Left lobe of liver (tissue), 2 donors: ENCODE data around the gene CRY1. TPM values are rescaled to one million over a fixed set of nuclear protein-coding genes. Genes with fewer than 3 reads are reported as not detected.
"Not testable (repeated sequence)": the region's sequence is repeated elsewhere in the genome, so short reads cannot be mapped to it uniquely, and the experiment has no call there.

Experiments used
- ATAC-seq: fragments of 200-7000 bp; cut with Tn5 transposase; one replicate; pipeline ENCODE4 v1.9.1; 2020; ENCODE audit warnings: mild to moderate bottlenecking, moderate library complexity
- DNase-seq: peaks from one replicate; pipeline ENCODE4 v3.0.0-alpha.2; 2020; ENCODE audit warnings: low spot score
- total RNA-seq: library from RNA; stranded (reverse); gene quantifications from one replicate; pipeline ENCODE4 v1.2.1, GENCODE V29; 2021
- donor health status: DM: no; HTN: no; CAD: no; lungs with moderate emphysema.
- donor health status: DM: no; HTN: yes; CAD: no.

CRY1 gene
- total RNA-seq, 1 donor from 2014 or later = 10.8 TPM

DNA sequence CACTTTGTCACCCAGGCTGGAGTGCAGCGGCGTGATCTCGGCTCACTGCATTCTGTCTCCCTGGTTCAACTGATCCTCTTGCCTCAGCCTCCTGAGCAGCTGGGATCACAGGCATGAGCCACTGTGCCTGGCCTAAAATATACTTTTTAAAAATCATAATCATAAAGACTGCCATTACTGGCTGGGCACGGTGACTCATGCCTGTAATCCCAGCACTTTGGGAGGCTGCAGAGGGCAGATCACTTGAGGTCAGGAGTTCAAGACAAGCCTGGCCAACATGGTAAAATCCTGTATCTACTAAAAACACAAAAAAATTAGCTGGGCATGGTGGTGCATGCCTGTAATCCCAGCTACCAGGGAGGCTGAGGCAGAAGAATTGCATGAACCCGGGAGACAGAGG, 20.1 kb downstream of the CRY1 start:
- not testable (repeated sequence) for DNase-seq, ATAC-seq

- no peak for ATAC-seq
- no peak for DNase-seq
Observed at GRCh38 chr12:107066691-107067090, 26.7 kb downstream of the CRY1 start.

GRCh38 chr12:107064687-107065086, 28.7 kb downstream of the CRY1 start:
- ATAC-seq = no peak
- no peak for DNase-seq

DNA sequence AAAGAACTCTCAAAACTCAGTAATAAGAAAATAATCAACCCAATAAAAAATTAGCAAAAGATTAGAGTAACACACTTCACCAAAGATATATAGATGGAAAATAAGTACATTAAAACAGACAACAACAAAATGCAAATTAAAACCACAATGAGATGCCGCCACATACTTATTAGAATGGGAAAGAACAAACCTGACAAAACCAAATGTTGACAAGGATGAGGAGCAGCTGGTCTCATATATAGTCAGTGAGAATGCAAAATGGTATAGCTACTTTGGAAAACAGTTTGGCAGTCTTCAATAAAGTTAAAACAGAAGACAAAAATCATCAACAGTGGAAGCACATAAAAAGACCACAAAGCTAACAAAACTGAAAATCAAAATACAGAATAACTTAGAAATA, 29.1 kb downstream of the CRY1 start:
- DNase-seq = no peak
- ATAC-seq = no peak

- DNase-seq (no peak), ATAC-seq (no peak)
Observed at GRCh38 chr12:107058190-107058589, 35.2 kb downstream of the CRY1 start.

GRCh38 chr12:107057071-107057834, 36.1 kb downstream of the CRY1 start:
- ATAC-seq (no peak), DNase-seq (no peak)

- no peak for ATAC-seq
Observed at GRCh38 chr12:107053709-107054108, 39.6 kb downstream of the CRY1 start.

GRCh38 chr12:107045186-107045585, 48.2 kb downstream of the CRY1 start:
- no peak for ATAC-seq
- DNase-seq = no peak

More at GRCh38 chr12:107053709-107054108, 39.6 kb downstream of the CRY1 start:
- no peak for DNase-seq

DNA sequence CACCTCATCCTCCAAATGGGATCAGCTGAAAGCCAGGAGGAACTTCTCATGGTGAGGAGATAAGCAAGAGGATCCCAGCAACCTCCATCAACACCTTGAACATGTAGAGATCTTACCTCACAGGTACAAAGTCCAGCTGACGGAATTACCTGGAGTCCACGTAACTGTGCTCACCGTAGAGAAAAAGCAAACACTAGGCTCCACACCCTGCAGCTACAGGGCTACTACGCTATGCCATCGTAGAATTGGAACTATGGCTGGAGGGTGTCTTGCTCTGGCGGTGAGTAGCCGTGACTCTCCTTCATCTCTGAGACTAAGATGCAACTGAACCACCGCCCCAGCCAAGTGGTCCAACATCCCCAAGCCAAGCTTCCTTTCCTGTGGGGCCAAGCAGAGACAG, 50.5 kb downstream of the CRY1 start:
- DNase-seq (no peak), ATAC-seq (peak; percentile 67)

DNA sequence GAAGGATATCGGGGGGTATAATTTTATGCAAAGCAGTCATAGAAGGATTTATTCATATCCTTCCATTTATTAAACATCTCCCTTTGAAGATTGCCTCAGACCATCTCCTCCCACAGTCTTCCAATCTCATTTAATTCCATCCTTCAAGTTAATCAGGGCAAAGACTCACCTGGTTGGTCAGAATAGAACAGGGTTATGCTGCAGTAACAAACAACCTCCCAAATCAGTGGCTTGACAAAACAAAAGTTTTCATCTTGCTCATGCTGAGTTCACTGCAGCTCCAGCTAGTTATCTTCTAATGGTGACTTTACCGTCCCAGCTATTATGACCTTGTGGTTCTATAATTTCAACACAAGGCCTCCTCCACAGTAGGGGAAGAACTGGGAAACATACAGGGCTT, 57.6 kb downstream of the CRY1 start:
- ATAC-seq (no peak), DNase-seq (no peak)

DNA sequence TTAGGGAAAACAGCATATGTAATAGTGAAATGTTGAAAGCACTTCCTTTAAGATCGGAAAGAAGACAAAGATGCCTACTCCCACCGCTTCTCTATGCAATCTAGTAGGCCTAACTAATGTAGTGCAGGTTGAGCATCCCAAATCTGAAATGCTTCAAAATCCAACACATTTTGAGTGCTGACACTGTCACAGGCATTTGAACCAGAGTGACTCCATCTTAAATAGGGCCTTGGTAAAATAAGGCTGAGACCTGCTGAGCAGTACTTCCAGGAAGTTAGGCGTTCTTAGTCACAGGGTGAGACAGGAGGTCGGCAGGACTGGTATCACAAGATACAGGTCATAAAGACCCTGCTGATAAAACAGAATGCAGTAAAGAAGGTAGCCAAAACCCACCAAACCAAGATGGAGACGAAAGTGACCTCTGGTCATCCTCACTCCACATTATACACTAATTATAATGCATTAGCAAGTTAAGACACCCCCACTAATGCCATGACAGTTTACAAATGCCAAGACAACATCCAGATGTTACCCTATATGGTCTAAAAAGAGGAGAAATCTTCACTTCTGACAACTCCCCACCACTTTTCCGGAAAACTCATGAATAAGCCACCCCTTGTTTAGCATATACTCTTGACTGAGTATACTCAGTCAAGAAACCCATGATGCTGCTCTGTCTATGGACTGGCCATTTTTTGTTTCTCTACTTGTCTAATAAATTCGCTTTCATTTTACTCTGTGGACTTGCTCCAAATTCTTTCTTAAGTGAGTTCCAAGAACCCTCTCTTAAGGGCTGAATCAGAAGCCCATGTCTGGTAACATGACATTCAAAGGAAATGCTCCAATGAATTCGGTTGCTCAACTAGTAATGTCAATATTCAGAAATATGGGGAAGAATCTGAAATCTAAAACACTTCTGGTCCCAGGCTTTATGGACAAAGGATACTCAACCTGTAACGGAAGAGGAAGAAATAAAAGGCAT, 59.3 kb downstream of the CRY1 start:
- no peak for ATAC-seq
- no peak for DNase-seq

DNA sequence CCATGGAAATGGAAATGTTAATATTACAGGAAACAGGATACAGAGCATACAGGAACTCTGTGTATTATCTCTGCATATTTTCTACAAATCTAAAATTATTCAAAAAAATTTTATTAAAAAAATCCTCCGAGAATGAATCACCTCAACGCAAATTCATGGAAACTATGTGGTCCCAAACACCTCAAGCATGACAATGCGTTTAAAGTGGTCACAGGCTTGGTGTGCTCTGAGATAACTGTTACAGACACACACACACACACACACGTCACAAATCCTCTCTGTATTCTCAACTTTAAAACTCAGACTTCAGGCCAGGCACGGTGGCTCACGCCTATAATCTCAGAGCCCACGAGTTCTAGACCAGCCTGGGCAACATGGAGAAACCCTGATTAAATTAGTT, 61.1 kb downstream of the CRY1 start:
- no peak for DNase-seq
- ATAC-seq = no peak

DNA sequence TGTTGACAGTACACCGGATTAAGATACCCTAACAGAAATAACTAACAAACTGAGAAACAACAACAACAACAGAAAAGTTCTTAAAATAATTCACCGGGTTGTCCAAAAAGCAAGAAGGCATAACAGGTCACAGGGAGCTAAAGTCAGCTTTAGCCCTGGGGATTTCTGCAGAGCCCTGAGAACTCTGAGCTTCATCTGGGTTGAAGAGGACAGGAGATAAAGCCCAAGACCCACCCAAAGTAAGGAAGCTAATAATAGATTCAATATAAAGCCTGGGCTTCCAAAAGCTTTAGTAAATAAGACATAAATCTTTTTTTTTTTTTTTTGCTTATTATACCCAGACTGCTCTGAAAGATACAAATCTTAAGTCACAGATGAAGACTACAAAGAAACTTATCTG, 62.3 kb downstream of the CRY1 start:
- ATAC-seq (no peak), DNase-seq (no peak)

DNA sequence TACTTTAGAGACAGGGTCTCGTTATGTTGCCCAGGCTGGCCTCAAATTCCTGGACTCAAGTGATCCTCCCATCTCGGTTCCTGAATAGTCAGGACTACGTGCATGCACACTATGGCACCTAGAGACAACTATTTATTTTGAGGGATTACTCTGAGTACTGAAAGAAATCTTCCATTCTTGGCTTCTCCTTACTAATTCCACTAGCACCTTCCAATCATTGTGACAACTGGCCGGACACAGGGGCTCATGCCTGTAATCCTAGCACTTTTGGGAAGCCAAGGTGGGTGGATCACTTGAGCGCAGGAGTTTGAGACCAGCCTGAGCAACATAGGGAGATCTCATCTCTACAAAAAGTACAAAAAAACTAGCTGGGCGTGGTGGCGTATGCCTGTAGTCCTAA, 64.3 kb downstream of the CRY1 start:
- no peak for ATAC-seq
- no peak for DNase-seq

- no peak for DNase-seq
- peak; percentile 90 for ATAC-seq
Observed at GRCh38 chr12:107027636-107028053, 65.7 kb downstream of the CRY1 start.

DNA sequence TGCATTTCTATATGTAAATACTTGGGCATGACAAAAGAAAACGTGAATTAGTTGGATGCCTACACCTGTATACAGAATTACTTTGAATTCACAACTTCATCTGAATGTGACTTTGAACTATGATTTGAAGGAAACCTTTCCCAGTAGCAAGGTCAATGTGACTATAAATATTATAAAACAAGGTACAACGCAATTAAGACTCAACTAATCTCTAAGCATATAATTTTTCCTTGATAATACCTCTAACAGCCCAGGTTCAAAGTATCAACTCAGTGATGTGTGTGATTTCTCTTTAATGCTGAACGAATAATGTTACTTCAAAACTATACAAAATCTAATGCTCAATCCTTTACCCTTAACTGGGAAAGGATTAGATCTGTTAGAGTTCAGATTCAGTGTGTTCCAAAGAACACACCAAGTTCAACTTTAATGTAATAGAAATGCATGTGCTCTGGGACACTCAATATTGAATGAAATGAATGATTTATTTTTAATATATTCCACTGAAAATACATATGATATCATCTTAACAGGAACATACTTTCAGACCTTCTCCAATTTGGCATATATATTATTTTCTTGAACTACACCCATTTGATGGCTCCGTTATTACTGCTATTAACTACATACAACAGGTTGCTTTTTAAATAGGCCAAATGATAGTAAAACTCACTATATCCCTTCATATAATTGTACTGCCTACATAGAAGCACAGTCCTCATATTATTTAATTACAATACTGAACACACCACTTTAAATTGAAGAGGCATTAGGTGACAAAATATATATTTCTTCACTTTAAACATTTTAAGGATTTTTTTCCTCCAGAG, 66.3 kb downstream of the CRY1 start:
- ATAC-seq (peak; percentile 25), DNase-seq (no peak)

- ATAC-seq, DNase-seq: not testable (repeated sequence)
Observed at GRCh38 chr12:107026356-107026755, 67.0 kb downstream of the CRY1 start.

GRCh38 chr12:107025671-107026070, 67.7 kb downstream of the CRY1 start:
- no peak for ATAC-seq
- no peak for DNase-seq

DNA sequence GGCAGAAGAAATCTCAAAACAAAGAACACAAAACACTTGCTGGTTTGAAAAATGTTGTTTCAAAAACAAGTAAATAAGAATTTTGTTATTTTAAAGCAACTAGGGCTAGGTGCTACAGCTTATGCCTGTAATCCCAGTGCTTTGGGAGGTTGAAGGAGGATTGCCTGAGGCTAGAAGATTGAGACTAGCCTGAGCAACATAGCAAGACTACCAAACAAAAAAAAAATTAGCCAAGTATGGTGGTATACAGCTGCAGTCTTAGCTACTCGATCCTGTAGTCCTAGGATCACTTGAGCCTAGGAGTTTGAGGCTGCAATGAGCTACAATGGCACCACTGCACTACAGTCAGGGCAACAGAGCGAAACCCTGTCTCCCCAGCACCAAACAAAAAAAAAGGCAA, 73.8 kb downstream of the CRY1 start:
- ATAC-seq (no peak), DNase-seq (no peak)

GRCh38 chr12:107017042-107017441, 76.3 kb downstream of the CRY1 start:
- DNase-seq = no peak
- no peak for ATAC-seq

- peak; percentile 100 for ATAC-seq
- no peak for DNase-seq
Observed at GRCh38 chr12:107014055-107014454, 79.3 kb downstream of the CRY1 start.
